Right renal pelvis (tissue), 4 donors: ENCODE measurements around the gene MPPE1. TPM values are rescaled to one million over a fixed set of nuclear protein-coding genes. Genes with fewer than 3 reads are reported as not detected.

Experiments
- DNase-seq, 4 donors: peaks; one replicate each; pipeline ENCODE4 v3.0.0-alpha.2; 2013; ENCODE audit warnings: low read depth in 4 of 4, low spot score in 3 of 4, missing footprints in 1 of 4
- polyA plus RNA-seq, 4 donors: library from polyadenylated mRNA; unstranded; fragments of 120-200 nt; gene quantifications; one replicate each; pipeline ENCODE4 v1.2.1, GENCODE V29; 2013; ENCODE audit not compliant: insufficient read length in 4 of 4

MPPE1 gene
- polyA plus RNA-seq, 4 donors = 40.6 to 51.9 (median 43.8) TPM

DNA sequence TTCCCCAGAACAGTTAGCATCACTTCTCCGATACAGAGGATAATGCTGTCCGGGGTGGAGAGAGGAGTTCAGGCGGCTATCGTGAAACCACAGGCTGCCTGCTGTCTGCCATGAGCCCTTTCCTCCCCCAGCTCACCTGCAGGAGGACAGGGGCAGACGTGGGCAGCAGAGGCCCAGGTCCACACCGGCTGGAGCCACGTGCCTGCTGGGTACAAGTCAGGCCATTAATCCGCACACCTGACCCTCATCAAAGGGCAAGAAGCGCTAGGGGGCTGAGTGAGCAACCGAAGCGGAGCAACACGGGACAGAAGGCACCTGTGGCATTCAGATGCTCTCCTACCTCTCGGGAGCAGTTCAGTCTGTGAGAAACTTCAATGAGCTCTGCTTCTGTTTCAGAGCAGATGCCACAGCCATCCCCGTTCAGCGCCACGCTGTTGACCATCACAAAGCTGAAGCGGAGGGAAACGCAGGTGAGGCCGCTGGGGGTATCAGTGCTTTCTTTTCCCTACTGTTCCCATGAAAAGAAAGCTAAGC, 21.5 kb downstream of the MPPE1 start:
- no peak for DNase-seq

DNA sequence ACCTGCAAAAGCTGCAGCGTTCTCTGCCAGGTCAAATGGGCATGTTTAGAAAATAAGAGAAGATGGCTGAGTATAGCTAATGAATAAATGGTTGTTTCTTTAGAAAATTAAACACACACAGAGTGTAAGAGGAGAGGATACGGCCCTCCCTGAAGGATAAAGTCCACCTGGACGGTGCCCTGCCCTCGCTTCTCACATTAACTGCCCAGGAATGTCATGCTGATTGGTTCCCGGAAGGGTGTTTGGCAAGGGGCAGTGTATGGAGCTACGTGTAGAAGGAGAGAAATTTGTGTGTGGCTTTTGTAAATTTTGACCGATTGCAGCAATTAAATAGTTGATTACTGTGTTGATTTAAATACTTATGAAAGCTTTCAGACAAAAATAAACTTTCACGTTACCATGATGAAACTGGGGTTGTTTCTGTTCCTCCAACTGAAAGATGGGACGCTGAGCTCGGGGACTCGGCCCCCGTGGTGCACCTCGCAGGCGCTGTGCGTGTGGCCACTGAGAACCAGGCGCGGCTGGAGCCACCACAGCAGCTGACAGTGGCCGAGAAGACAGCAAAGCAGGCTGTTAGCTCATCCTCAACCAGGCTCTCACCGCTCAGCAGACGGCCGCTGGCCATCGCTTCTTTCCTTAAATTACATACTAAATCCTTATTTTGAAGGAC, 22.7 kb downstream of the MPPE1 start:
- DNase-seq = no peak

DNA sequence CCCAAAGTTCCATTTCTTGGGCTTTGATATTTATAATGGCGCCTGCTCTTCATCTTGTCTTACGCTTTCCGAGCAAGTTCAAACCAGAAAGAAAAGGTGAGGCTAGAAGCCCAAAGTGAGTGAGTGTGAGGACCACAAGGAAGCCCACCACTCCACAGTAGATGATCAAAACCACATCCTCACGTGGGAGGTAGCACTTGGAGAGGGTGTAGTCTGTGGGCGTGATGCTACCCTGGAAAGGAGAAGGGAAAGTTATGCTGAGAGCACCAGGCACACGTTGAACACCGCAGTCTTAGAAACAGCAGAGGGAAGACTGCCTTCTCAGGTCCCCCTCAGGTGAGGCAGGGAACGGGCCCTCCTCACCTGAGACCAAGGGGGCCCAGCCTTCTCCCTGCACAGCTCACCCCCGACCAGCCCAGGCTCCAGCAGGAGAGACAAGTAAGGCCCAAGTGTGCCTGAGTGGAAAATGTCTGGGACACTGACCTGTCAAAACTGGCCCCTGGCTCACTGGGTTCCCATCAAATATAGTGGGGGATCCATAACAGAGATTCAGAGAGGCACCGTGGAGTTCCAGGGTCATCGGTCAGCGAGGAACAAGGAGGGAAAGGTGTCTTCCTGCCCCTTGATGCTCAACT, 23.6 kb downstream of the MPPE1 start:
- DNase-seq = no peak

DNA sequence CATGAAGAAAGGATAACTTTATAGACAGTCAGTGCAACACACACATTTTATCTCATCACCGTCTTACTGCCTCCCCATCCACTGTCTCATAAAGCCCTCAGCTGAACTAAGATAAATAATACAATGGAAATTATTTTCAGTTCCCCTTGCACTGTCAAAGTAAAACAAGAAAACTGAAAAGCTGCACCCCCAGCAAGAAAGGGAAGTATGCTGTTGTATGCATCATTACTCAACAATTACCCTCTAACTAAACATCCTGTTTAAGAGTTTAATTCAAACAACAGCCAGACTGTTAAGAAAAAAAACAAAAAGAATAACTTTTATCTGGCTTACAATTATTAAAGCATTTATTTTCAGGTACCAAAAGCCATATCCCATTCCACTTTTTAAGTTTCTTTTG, 25.0 kb downstream of the MPPE1 start:
- DNase-seq = no peak

DNA sequence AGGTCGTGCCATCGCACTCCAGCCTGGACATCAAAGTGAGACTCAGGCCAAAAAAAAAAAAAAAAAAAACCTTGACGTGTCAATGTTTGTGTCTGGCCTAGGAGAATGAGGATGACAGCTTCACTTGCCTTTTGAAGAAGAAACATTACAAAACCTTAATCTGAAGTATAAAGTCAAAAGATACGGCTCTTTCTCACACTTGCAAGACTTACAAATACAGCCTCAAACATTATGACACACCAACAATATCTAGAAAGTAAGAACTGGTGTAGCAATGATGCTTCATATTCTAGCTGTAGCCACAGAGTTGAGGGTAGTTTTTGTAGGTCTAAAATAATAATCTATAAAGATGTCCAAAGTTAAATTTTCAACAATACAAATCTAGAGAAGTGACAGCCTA, 25.5 kb downstream of the MPPE1 start:
- no peak for DNase-seq

DNA sequence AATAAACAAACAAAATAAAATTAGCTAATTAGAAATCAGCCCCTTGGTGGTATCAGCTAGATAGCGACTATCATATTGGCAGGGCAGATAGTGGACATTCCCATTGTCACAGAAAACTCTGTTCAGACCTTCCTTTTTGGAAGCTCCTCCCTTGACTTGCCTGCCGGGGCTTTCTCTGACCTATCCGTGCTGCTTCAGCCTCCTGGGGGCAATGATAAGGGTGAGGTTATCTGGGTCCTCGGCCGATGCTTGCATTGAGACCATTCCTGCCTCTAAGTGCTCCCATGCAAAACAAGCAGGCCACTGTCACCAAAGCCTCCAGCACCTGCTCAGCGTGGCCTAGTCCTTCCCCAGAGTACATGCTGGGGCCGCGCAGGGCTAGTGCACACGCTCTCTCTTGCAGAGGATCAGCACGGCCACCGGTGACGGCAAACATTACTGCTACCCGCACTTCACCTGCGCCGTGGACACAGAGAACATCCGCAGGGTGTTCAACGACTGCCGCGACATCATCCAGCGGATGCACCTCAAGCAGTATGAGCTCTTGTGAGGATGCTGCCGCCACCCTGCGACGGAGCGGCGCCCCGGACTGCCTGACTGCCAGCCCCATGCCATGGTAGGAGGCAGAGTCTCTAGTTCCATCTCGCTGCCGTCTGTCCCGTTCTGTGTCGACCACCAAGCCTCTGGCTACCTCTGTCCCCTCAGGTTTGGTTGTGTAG, 27.4 kb downstream of the MPPE1 start:
- no peak for DNase-seq

DNA sequence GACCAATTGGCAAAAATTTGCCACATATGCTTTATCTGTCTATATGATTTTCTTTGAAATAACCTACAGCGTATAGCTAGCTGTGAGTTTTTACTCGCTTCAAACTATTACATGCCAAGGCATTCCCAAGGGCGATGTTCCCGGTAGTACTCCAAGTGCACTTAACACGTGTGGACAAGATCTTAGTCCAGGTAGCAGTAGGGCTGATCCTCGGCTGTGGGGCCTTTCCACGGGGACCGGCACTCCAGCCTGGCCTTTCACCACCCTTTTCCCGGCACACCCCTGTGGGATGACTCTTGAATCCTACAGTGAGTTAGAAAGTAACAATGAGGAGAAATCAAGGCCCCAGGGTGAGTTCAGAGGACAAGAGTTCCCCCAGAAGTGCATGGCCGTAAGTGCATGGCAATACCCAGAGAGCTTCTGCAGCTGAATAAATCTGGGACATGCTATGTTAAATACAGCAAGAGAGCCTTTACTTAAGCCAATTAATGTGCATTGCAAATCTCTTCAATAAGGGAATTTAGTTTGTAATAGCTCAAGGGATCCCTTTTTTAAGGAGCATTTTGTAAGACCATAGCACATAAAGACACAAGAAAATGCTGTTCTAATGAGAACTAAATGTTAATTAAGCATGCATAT, 30.5 kb downstream of the MPPE1 start:
- no peak for DNase-seq

DNA sequence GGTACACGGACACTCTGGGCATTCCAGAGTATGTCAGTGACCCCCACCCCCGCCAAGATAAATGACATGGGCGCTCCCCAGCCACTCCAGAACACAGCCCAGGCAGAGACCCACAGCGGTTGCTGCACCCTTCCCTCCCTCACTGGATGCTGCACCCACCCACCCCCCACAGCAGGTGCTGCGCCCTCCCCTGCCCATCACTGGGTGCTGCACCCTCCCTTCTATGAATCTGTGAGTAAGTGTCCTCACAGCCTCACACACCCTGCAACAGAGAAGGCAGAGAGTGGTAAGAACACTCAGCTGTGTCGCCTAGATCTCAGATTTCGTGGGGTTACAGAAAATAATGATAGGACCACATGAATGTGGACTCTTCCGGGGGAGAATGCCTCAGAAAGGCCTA, 33.4 kb downstream of the MPPE1 start:
- no peak for DNase-seq

DNA sequence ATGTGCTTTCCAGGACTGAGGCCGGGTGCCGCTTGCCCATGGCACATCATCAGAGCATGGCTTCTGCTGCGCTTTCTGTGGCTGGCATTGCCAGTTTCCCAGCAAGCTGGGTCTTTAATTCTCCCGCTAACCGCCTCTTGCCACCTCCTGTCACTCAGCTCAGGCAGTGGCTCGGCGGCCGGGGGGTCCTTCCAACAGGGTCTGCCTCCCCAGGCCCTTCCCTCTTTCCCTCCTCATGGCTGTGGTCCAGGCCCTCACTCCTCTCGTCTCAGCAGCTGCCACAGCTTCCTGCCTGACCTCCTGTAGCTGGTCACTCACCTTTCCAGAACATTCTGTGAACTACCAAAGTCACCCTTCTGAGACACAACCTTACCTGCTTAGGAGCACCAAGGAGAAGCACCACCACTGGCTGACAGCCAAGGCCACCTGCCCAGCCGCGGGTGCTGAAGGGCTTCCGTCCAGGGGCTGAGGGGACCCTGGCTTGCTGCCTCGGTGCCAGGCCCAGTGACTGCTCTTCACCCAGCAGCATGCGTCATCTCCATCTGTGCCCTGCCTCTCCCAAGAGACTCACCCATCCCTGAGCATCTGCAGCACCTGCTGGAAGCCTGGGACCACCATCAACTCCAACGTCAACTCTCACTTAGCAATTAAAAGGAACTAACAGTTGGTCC, 34.3 kb downstream of the MPPE1 start:
- no peak for DNase-seq

DNA sequence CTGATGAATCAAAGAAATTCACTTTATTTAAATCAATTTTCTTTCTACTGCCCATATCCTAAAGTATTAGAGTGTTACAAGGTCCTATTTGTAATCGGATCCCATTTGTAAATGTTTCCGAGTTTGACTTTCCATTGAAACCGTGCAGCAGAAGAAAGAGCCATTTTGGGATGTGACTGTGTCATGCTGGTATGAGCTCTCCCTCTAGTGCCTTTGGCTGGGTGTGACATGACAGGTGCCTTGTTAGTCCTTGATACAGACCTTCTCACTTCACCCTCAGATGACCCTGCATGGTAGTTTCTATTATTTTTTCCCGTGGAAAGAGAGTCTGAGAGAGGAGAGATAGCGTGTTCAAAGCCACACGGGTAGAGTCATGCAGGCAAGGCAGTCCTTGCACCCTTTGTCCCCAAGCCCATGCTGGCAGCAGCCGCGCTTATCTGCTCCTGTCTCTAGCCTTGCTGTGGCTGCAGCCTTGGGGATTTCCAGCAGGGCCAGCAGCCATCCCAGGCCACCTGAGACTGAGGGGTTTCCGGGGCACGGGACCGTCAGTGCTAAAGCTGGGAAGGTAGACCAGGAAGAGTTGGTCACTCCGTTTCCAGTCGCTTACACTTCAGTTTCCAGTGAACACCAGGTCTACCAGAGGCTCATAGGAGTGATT, 35.5 kb downstream of the MPPE1 start:
- no peak for DNase-seq

DNA sequence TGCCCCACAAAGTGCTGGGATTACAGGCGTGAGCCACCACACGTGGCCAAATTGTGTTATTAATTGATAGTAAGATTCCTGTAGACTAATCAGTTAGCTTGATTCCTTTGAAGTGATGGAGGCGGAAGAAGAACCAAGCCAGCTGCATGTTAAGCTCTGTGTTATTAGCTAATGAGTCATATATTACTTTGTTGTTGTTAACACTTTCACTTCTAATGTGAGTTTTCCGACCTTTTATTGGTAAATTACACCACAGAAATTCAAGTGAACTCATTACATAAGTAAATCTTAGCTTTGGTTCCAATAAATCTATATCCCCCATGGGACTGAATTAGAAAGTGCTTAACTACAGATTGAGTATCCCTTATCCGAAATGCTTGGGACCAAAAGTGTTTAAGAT, 36.6 kb downstream of the MPPE1 start:
- DNase-seq = no peak

DNA sequence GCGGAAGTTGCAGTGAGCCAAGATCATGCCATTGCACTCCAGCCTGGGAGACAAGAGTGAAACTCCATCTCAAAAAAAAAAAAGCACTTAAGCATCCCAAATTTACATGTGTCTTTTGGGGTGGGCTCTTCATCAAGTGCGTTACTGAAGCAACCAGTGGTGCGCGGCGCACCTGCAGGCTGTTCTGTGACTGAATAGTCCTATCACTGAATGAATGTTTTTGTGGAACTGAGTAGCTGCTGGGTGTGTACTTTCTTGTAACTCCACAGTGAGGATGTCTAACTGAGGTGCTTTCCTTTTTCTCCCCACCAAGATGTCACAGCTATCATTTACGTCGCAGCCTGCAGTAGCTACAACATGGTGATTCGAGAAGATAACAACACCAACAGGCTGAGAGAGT, 39.9 kb downstream of the MPPE1 start:
- DNase-seq = no peak

DNA sequence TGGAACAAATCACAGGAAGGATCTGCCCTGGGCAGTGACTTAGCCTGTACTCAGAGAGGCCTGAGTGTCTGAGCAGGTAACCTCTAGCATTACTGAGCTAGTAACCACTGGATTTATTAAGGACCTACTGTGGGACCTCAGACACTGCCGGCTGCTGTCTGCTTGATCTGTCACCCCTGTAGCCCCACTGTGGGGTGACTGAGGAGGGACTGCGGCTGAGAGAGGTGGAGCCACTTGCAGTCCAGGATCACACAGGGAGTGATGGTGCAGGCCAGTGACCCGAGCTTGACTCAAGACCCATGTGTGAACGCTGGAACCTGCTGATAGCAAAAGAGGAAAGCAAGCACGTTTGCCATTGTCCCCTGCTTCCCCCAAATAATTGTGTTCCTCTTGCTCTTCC, 41.4 kb downstream of the MPPE1 start:
- no peak for DNase-seq

DNA sequence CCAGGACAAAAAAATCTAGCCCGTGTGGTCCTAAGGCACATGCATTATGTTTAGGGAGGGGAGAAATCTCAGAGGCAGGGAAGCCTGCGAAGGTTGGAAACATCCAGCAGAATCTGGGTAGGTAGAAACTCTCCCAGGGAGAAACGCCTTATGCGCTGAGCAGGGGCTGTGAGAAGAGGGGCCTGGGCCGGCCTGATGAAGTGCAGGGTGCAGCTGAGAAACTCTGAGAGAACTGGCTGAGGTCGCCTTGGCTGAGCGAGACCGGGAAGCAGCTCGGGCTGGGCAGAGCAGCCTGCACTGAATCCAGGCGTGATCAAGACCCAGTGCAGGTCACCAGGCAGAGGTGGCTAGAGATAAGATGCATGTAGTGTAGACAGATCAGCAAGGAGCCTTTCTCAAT, 41.8 kb downstream of the MPPE1 start:
- DNase-seq = no peak

DNA sequence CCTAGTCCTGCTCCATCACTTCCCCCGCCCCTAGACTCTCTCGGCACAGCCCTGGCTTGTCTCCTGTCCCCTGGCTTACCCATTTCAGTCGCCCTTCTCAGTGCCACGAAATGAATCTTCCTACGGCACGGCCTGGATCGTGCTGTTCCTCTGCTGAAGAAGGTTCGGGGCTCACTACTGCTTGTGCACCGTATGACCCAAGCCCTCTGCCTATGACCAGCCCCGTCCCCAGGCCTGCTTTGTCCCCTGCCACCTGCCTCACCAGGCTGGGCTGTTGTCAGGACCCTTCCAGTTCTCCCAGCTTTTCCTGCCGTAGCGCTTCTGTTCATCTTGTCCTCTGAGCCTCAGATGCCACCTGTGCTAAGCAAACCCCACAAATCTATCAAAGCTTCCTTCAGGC, 43.0 kb downstream of the MPPE1 start:
- no peak for DNase-seq

DNA sequence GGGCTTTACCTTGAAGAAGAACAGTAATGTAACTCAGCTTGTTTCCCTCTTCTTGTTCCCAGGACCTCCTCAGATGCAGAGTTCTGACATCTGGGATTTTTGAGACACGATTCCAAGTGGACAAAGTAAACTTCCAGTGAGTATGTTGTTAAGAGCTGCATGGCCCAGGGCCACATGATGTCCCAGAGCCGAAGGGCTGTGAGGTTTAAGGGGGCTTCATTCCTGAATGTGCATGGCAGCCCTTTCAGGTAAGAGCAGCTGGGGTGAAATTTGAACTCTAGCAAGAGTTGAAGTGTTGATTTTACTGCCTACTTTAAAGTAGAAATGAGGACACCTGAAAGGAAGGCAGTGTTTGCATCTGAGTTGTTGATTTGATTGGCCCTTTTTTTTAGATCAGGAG, 43.6 kb downstream of the MPPE1 start:
- DNase-seq = no peak

DNA sequence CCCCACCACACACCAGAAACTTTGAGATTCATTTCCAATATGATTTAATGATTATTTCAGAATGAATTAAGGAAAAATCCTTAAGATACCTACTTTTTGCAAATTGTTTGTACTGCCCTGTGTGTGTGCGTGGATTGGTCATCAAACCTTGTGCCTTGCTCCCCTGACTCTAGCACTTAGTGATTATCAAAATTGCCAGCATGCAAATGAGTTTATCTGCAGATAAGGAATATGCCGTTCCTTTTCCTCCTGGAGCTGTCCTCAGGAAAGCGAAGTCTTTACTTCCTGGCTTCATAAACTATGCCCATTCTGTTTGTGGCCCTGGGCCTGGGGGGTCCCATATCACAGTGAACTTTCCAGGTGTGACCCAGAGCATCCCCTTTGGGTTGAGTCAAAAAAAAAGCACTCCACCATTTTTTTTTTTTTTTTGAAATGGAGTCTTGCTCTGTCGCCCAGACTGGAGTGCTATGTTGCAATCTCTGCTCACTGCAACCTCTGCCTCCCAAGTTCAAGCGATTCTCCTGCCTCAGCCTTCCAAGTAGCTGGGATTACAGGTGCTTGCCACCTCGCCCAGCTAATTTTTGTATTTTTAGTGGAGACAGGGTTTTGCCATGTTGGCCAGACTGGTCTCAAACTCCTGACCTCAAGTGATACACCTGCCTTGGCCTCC, 45.5 kb downstream of the MPPE1 start:
- DNase-seq = no peak

DNA sequence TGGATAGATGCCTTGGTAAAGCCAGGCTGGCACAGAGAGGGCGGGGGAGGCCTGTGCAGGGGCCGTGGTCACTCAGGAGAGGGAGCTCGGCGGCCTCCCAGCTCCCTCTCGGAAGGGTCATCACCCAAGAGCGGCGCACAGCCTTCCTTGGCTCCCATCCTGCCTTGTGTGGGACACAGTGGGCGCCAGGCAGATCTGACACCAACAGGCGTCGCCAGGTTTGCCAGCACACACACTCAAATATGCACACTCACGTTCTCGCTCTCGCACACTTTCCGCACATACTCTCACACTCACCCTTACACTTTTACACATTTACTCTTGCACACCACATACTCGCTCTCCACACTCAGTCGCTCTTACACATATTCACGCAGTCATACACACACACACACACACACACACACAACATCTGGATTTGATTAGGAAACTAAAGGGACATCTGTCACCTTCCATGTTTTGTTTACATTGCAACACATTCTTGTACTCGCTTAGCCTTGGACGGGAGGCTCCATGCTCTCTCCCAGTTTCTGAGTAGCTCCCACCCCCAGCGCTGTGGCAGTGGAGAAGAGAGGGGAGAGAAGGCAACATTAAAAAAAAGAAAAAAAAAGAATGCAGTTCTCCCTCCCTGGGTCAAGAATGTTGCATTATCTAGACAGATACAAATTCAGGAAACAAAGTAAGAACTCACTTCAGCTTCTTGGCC, 46.4 kb downstream of the MPPE1 start:
- DNase-seq = no peak
